HG03439 (cell line): Measurements from ENCODE around the gene NAP1L4.
"Not testable (repeated sequence)": the region's sequence is repeated elsewhere in the genome, so short reads cannot be mapped to it uniquely, and the experiment has no call there.

ENCODE experiments used
- ATAC-seq: cut with Tn5 transposase; IDR thresholded peaks from one replicate; pipeline ENCODE4 v1.9.1; 2021; ENCODE audit warnings: mild to moderate bottlenecking, moderate library complexity; ENCODE audit not compliant: unreplicated experiment

Gene NAP1L4

GRCh38 chr11:2940147-2940920 is 51.8 kb downstream of the NAP1L4 start:
- ATAC-seq: no peak

GRCh38 chr11:2938458-2939418 is 53.4 kb downstream of the NAP1L4 start:
- not testable (repeated sequence) for ATAC-seq

- ATAC-seq: not testable (repeated sequence)
Observed at GRCh38 chr11:2937641-2938457, 54.3 kb downstream of the NAP1L4 start.

- no peak for ATAC-seq
Observed at GRCh38 chr11:2934611-2935239, 57.4 kb downstream of the NAP1L4 start.

GRCh38 chr11:2934021-2934550 is 58.0 kb downstream of the NAP1L4 start:
- ATAC-seq: no peak

GRCh38 chr11:2933375-2934020 is 58.6 kb downstream of the NAP1L4 start:
- no peak for ATAC-seq

- no peak for ATAC-seq
Observed at GRCh38 chr11:2932850-2933251, 59.3 kb downstream of the NAP1L4 start.

GRCh38 chr11:2931771-2932738 is 60.1 kb downstream of the NAP1L4 start:
- ATAC-seq: no peak

- no peak for ATAC-seq
Observed at GRCh38 chr11:2931420-2931746, 60.7 kb downstream of the NAP1L4 start.

GRCh38 chr11:2930704-2931419 is 61.3 kb downstream of the NAP1L4 start:
- ATAC-seq: no peak

GRCh38 chr11:2929950-2930703 is 62.0 kb downstream of the NAP1L4 start:
- no peak for ATAC-seq

- ATAC-seq: no peak
Observed at GRCh38 chr11:2929531-2929949, 62.6 kb downstream of the NAP1L4 start.

- ATAC-seq: no peak
Observed at GRCh38 chr11:2928605-2929530, 63.3 kb downstream of the NAP1L4 start, which contains the start of gene PHLDA2. Gene PHLDA2, minus strand, starts transcription at chr11:2929420. Its CDS starts 56 bp downstream, at chr11:2929364.

- no peak for ATAC-seq
Observed at GRCh38 chr11:2927851-2928604, 64.1 kb downstream of the NAP1L4 start.

GRCh38 chr11:2927121-2927800 is 64.9 kb downstream of the NAP1L4 start:
- ATAC-seq: no peak
